Measurements from ENCODE around the gene PCDH12. TPM values are rescaled to one million over a fixed set of nuclear protein-coding genes. Genes with fewer than 3 reads are reported as not detected.

Gene PCDH12
- polyA plus RNA-seq, 1 donor, result 14.0 TPM

DNA sequence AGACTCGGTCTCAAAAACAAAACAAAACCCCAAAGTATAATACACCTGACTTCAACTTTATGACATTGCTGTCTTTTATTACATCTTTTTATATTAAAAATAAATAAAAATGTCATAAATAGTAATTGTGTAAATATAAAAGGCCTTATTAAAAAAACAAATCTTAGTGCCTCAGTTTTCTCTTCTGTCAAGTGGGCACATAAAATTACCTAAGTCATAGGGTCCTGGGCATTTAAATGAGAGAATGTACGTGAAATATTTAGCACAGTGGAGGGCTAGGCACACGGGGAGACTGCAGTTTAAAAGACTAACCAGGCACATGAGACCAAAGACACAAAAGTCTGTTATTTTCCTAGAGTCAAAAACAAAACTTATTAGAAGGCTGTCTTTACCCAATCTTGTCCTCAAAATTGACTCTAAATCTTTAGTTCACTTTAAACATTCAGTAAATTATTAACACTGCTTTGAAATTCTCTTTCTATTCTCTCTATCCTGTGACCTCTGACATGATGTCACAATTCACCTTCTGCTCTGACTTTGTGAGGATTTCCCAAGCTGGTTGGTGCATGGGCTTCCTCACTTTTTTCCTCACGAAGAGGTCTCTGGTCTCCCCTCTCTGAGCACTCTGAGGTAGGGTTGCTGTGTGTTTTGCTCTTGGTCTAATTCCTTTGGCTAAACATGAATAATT is 8.4 kb upstream of the PCDH12 start:
- DNase-seq (ENCODE audit: low read depth), result no peak

DNA sequence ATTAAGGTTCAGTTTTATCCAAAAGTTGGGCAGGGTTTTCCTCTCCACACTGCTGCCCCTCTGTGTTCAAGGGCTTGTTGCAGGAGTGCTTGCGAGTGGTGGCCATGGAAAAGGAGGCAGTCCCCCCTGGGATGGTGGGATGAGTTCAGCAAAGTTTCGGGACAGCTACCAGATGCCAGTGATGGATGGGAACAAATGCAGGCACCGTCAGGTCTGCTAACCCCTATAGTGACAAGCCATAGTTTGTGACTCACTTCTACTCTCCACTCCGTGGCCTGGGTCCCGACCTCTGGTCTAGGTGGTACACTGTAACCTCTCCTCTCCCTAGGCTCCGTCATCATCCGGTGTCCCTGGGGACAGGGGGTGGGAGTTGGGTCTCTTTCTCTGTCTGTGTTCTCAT is 7.1 kb upstream of the PCDH12 start:
- DNase-seq (ENCODE audit: low read depth), result no peak

DNA sequence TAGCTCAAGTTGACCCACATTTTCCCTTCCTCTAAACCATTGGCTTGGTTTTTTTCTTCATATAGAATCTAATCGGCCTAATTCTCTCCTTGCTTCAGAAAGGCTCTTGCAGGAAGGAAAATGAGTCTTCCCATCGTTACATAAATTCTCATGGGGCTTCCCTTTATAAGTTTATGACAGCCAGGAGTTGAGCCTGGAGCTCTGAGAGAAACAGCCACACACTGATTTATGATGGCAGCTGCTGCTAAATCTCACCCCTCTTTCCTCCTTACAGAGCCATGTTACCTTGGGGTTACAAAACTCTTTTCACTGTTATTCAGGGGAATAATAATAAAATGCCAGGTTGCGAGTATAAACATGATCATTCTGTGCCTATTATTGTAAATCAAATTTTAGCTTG is 5.7 kb upstream of the PCDH12 start:
- DNase-seq (ENCODE audit: low read depth), result no peak

DNA sequence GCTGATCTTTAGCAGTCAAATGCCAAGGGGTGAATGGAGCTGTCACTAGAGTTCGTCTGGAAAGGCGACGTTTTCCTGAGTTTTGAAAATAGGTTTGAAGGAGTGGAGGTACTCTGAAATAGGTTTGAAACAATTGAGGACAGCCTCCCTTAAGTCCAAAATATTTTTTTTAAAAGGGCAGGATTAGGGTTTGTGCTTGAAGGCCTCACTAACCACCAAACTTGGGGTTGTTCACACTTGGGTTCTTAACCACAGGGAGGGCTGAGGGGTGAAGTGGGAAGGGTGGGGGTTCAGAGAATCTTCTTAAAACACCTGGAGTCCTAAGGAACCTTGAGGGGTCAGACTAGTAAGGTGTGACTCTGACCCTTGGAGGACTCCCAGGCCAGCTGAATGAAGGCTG is 3.5 kb upstream of the PCDH12 start:
- no peak for DNase-seq (ENCODE audit: low read depth)

DNA sequence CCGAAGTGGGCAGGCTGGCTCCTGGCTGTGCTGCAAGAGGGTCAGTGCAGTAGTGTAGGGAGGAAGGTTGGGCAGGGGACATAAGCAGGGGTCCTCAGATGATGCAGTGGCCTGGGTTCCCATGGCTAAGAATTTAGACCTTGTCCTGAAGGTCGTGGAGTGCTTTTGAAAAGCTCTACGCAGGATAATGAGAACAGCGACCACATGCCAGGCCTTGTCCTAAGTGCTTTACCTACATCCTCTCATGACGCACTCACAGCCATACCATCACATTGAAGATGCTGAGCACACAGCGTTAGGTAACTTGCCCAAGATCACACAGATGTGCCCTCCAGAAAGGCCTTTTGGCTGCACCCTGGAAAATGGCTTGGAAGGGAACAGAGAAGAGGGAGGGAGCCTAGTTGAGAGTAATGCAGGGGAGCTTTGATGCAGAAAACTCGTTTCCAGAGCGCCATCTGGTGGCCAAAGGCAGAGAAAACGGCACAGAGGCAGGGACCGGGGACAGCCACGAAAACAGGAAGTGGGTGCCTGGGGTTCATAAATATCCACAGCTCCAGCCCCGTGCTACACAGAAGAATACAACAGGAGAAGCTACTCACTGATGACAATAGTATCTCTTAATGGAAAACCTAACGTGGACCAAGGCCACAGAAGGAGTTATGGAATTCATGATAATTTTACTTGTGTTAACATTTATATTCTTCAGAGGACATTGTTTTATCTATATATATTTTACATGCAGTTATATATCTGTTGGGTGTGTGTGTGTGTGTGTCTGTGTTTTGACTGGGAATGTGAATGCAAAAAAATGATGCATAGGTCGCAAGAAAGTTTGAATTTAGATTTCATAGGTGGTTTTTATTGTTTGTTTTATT is 2.7 kb upstream of the PCDH12 start:
- peak; percentile 82 for DNase-seq (ENCODE audit: low read depth)

DNA sequence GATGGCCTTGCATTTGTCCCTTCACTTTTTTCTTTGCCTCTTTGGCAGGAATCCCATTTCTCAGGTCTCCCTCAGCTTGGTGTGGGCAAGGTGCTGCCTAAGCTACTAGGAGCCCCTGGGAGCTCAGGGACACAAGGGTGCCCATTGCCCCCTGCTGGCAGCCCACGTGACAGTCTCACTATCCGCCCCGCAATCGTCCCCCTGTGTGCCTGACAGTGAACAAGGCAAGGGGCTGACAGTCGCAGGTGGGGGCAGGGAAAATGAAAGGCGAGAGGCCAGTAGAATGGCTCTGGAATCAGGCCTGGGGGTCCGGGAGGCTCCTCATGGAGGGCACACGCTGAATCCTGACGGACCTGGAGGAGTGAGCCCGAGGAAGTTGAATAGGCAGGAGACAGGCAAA is 2.0 kb upstream of the PCDH12 start:
- DNase-seq (ENCODE audit: low read depth), result no peak

DNA sequence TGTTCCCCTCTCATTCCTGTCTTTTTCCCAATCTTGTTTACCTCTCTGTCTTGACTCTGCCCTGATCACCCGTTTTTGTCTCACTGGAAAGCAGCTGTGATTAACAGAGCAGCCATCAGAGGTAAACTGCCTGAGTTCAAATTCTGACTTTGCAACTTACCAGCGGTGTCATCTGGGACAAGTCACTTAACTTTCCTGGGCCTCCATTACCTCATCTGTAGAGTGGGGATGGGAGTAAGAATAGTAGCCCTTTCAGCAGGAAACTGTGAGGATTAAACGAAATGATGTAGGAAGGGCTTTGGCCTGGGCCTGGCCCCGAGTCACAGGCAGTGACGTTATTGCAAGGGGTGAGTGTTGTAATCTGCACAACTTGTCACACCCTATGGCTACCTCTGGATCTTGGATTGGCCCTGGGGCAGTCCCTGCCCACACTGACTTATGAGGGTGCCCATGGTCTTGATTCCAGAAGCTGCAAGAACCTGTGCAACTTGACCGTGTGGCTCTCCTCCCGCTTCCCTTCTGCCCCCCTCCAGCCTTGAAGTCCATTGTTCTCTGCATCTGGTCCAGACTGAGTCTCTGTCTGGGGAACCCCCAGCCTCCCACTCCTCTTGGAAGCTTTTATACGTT is 657 bp upstream of the PCDH12 start:
- DNase-seq (ENCODE audit: low read depth), result no peak

DNA sequence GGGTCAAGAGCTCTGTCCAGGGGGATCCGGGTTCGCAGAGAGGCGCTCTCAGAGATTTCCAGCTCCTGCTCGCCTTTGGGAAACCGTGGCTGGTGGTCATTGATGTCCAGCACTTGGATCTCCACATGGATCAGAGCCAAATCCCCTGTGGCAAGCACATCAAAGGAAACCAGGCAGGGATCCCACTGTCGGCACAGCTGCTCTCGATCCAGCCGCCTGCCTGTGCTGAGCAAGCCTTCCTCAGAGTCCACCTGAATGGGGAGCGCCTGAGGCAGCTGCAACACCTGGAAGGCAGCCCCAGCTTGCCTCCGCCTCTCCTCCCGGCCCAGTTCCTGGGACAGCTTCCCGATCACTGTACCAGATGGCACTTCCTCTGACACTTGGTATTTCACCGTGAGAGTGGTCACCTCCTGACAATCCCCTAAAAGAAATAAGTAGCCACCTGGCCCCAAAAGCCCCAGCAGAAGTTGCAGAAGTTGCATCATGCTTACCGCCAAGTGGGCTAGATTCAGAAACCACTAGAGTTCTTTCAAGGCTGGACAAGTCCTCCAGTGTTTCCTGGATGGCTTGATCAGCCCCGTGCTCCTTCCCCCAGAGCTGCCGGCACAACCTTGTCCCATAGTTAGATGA is 520 bp downstream of the PCDH12 start:
- DNase-seq (ENCODE audit: low read depth), result no peak

DNA sequence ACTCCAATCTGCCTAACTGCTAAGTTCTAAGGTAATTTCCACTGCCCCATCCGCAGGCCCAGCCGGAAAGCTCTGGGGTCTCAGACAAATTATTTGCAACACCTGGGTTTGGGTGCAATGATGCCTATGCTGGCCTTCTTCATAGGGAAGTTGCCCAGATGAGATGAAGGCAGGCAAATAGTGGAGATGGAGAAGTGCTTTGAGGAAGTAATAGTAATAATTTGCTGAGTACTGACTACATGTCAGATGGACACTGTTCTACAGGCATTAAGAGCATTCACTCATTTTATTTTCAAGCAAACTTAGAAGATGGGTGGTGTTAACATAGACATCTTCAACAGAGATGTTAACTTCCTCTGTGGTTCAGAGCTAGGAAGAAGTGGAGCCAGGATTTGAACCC is 3.8 kb downstream of the PCDH12 start:
- no peak for DNase-seq (ENCODE audit: low read depth)

DNA sequence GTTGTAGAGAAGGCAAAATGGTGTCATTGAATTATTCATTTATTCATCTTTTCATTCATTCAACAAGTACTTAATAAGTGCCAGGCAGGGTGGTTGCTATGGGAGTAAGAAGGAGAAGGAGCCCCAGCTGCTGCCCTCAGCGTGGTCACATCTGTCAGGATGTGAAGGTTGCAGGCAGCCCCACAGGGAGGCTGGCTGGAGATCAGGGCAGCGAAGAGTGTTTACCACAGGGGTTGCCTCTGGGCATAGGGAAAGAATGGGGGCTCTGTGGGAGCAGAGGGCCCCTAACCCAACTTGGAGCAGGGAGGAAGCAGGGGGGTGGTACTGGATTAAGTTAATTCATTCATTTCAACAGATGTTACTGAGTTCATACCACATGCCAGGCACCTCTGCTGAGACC is 6.0 kb downstream of the PCDH12 start:
- DNase-seq (ENCODE audit: low read depth), result no peak

DNA sequence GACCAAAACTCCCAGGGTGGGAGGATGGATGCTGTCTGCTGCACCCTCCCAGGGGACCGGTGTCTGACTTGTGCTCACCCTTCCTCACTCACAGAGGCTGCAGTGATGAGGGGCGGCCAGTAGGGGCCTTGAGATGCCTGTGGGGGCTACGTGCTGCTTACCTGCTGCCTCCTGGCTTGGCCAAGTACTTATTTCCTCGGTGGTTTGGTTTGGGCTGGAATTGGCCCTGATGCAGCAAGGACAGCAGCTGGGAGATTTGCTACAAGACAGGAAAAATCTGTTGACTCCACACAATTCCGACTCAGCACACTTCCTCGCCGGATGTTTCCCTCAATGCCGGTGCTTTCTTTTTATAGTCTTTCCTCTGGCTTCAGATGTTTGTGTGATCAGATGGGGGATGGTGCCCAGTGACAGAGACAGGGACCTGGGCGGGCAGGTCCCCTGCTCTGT is 6.6 kb downstream of the PCDH12 start:
- no peak for DNase-seq (ENCODE audit: low read depth)

DNA sequence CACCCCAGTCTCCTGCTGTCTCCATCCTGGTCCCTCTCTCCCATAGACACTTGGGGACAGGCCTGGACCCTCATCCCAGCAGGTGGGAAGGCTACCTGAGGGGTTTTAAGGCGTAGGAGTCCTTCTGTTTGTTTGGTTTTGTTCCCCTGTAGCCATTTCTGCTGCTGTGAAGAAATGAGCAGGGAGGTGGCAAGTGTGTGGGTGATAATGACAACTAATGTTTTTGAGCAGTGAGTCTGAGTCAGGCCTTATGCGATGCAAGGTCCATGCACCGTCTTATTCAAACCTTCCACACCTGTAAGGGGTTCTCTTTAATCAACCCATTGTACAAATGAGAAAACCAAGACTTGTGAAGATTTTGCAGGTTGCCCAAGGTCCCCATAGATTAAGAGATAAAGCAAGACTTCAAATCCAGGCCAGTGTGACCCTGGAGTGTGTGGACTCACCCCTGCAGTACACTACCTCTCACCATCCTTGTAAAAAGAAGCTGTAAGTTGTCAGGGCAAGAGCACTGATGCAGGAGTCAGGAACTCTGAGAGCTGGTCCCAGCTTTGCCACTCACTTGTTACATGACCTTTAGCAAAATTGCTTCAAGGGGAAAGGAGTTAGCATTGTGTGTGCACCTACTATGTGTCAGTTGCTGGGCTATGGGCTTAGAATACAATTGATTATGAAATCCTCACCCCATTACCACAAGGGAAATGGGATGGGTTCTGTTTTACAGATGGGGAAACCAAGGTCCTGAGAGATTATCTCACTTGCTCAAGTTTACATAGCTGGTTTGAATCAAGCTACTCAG is 7.6 kb downstream of the PCDH12 start:
- no peak for DNase-seq (ENCODE audit: low read depth)

DNA sequence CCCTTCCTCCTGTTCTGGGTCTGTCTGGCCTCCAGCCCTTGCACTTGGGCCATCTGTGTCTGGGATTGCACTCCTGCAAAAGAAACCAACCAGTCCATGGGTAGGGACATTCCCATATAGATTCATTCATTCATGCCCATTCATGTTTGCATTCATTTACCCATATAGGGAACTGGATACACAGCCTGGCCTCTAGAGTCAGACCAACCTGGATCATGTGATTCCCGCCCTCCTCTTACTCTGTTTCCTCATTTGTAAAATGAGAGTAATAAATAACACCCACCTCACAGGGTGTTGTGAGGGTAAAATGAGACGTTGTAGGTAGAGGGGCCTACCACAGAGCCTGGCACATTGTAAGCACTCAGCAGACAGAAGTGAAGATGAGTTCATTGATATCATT is 8.5 kb downstream of the PCDH12 start:
- no peak for DNase-seq (ENCODE audit: low read depth)

DNA sequence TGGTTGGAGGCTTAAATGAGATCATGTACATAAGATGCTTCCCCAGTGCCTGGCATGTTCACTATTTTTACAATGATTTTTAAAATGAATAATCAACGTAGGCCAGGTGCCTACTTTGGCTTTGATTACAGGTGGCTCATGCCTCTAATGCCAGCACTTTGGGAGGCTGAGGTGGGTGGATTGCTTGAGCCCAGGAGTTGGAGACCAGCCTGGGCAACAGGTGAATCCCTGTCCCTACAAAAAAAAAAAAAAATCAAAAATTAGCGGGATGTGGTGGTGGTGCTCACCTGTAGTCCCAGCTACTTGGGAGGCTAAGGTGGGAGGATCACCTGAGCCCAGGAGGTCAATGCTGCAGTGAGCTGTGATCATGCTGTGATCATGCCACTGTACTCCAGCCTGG is 9.2 kb downstream of the PCDH12 start:
- DNase-seq (ENCODE audit: low read depth), result no peak

DNA sequence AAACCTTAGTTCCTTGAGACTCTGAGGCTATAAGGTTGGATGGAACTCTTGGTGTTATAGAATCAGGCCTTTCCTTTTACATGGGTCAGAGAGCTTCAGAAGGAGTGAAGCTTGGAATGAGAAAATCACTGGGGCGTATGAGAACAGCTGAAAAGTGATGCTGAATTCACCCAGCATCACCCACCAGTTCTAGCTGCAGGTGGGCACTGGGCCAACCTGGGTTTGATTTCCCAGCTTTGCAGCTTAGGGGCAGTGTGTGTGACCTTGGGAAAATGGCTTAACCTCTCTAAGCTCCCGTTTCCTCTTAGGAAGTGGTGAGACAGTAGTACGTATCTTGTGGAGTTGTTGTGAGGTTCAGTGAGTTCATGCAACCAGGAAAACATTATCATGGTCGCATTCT is 10.7 kb downstream of the PCDH12 start:
- no peak for DNase-seq (ENCODE audit: low read depth)

DNA sequence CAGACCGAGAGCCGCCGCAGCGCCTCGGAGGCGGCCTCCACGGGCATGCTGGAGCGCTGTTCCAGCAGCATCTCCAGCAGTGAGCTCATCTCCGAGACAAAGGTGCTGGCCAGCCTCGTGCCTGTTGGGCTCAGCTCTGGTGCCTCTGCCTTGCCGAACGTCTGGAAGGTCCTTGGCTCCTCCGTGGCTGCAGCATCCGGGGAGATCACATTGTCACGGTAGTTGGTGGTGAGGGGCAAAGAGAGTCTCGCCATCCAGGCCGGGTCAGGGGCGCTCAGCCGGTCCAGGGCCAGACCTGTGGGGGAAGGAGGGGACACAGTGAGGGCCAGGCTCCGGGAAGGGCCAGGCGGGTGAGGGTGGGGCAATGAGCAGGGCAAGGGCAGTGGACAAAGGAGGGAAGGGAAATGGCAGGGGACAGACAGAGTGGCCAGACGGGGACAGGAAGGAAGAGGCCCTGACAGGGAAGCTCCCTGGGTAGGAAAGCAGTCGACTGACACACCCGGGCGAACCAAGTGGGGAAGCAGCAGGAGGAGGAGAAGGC is 12.4 kb downstream of the PCDH12 start:
- no peak for DNase-seq (ENCODE audit: low read depth)

DNA sequence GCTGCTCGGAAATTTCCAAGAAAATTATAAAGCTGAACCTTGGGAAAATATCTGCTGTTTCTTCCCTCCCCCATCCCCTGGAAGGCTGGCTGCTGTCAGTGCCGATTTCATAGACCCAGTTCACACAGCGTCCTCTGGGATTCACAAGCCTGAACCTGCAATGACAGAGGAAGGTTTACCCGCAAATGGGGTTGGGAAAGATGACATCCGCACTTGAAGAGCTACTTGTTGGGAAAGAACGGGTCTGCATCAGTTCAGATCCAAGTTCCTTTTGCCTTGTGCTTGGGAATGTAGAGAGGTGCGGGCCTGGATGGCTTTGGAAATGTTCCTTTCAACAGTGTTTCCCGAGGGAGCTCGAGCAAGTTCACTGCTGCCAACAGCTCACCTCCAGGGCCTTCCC is 13.9 kb downstream of the PCDH12 start:
- no peak for DNase-seq (ENCODE audit: low read depth)

DNA sequence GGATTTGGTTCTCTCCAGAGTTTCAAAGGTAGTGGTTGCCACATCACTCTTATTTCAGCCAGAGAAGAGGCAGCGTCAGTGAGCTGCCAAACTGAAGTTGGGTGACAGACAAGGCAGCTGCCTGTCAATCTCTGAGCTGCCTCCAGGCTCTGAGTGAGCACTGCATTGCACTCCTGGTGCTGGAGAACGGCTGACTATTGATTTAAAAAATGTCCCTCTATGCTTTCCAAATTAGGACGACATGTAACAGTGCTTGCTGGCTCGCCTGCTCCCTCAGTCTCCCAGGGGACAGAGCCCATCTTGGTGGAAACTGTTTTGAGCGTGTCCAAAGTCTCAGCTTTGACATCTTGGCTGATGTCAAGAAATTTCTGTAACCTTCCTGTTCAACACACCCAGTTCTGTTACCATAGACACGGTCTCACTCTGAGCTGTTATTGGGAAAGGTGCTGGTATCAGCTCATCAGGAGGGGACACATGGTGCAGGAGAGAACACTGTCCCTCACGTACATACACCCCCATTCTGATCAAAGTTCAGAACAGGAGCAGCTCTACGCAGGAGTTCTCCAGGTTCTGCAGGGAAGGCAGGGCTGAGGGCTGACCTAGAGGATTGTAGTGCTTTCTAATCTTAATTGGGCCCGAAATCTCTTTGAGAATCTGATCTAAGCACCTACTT is 15.7 kb downstream of the PCDH12 start:
- DNase-seq (ENCODE audit: low read depth), result no peak

DNA sequence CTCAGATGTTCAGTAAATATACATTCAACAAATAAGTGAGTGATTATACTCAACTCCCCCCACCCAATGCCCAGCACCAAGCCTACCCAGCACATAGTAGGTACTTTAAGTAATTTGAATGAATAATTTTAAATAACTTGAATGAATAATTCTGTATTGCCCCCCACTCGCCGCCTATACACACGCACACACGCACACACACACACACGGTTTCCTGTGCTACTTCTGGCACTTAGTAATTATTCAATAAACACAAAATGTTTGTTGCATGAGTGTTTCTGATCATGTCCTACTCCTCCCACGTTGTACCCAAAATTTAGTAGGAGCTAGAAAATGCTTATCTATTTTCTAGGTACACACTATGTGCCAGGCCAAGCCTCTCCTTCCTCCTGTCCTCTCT is 16.2 kb downstream of the PCDH12 start:
- no peak for DNase-seq (ENCODE audit: low read depth)

DNA sequence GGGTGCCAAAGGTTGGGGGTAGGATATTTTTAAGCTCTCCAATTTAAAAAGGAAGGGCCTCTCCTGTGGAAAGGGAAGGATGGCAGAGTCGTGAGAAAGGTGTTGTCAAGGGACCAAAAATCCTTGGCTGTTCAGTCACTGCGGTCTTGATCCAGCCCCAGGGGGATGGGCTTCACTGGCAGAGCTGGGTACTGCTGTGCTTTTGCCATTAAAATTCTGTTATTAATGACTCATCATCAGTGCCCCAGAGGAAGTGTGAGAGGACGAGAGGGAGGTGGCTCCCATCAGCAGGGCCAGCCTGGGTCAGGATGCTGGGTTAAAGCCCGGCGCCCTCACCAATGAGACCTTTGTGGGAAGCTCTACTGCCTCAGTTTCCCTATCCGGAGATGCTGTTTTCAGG is 16.7 kb downstream of the PCDH12 start:
- DNase-seq (ENCODE audit: low read depth), result no peak
